OCI-LY3 (cell line): ENCODE measurements around the gene ASF1B.
"Not testable (repeated sequence)": the region's sequence is repeated elsewhere in the genome, so short reads cannot be mapped to it uniquely, and the experiment has no call there.

ENCODE experiments used
- CTCF ChIP-seq: fragments of 200-600, 300-600 bp; sonication (generic); IDR thresholded peaks from 2 replicates; pipeline ENCODE4 v1.5.1; 2014; ENCODE audit warnings: antibody characterized with exemption, low read length, low read depth
- EZH2phosphoT487 ChIP-seq: fragments of 200-600 bp; shearing (Covaris generic); IDR thresholded peaks from 2 replicates; pipeline ENCODE4 v1.6.1; 2018; ENCODE audit warnings: antibody characterized with exemption, mixed run types, low read depth

- TF ChIP-seq CTCF, EZH2phosphoT487: not testable (repeated sequence)
These were observed 9.8 kb upstream of the ASF1B start for GRCh38 chr19:14146169-14146568.
